Measurements from ENCODE around the gene FMN1.

DNA sequence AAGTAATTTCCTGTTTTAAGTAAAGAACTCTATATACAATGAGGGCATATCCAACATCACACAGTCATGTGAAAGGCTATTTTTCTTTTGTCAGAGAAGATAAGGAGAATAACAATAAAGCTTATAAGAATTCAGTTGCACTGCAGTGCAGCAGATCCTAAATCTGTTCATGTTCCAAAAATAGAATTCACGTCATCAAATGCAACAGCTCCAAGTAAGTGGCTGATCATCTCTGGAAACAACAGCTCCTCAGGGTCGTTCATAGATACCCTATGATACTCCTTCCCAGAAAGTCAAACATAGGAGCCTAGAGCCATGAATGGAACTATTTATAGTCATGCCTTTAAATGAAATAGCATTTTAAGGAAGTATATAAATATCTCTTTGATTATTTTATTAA is 100.2 kb downstream of the FMN1 start:
- TF ChIP-seq CTCF (IDR thresholded peaks at IDR 0.05) (no peak), POLR2A (IDR thresholded peaks at IDR 0.05) (no peak)

All from body of pancreas (tissue), 4 donors.